ENCODE results near the gene LRP1B.

Gene LRP1B

GRCh38 chr2:141766225-141766624 lies 364.6 kb downstream of the LRP1B start:
- DNase-seq (ENCODE audit: extremely low read depth, low read depth) = no peak

GRCh38 chr2:141748616-141749015 lies 382.2 kb downstream of the LRP1B start:
- DNase-seq (ENCODE audit: extremely low read depth, low read depth) = no peak
- TF ChIP-seq CTCF (IDR thresholded peaks at IDR 0.05; ENCODE audit: low read depth, low read length) = no peak

More at GRCh38 chr2:141766225-141766624, 364.6 kb downstream of the LRP1B start:
- no peak for TF ChIP-seq CTCF (IDR thresholded peaks at IDR 0.05; ENCODE audit: low read depth, low read length)

- no peak for TF ChIP-seq CTCF (IDR thresholded peaks at IDR 0.05; ENCODE audit: low read depth, low read length)
- DNase-seq (ENCODE audit: extremely low read depth, low read depth) = no peak
These were observed 389.2 kb downstream of the LRP1B start for GRCh38 chr2:141741652-141742051.

- no peak for DNase-seq (ENCODE audit: extremely low read depth, low read depth)
- TF ChIP-seq CTCF (IDR thresholded peaks at IDR 0.05; ENCODE audit: low read depth, low read length) = no peak
These were observed 393.1 kb downstream of the LRP1B start for GRCh38 chr2:141737492-141738255.

- no peak for TF ChIP-seq CTCF (IDR thresholded peaks at IDR 0.05; ENCODE audit: low read depth, low read length)
- DNase-seq (ENCODE audit: extremely low read depth, low read depth) = no peak
These were observed 394.4 kb downstream of the LRP1B start for GRCh38 chr2:141736466-141736865.

GRCh38 chr2:141728886-141729285 lies 401.9 kb downstream of the LRP1B start:
- DNase-seq (ENCODE audit: extremely low read depth, low read depth) = no peak
- TF ChIP-seq CTCF (IDR thresholded peaks at IDR 0.05; ENCODE audit: low read depth, low read length) = no peak

- no peak for DNase-seq (ENCODE audit: extremely low read depth, low read depth)
These were observed 402.7 kb downstream of the LRP1B start for GRCh38 chr2:141728142-141728541.

More at GRCh38 chr2:141728142-141728541, 402.7 kb downstream of the LRP1B start:
- no peak for TF ChIP-seq CTCF (IDR thresholded peaks at IDR 0.05; ENCODE audit: low read depth, low read length)

All from AG09319 (cell line).